Neuron (in vitro differentiated cells): Measurements from ENCODE around the gene RAB15.

Experiments used
- H2AFZ ChIP-seq: one replicate; pipeline ENCODE4 v1.6.1; 2013; ENCODE audit warnings: low read depth, mild to moderate bottlenecking, inconsistent platforms, low read length, moderate library complexity
- H3K27me3 ChIP-seq: one replicate; pipeline ENCODE4 v1.6.1; 2013; ENCODE audit warnings: low read length; ENCODE audit not compliant: insufficient read depth
- H3K36me3 ChIP-seq: one replicate; pipeline ENCODE4 v1.6.1; 2013; ENCODE audit warnings: low read length; ENCODE audit not compliant: insufficient read depth
- H3K4me1 ChIP-seq: one replicate; pipeline ENCODE4 v1.6.1; 2013; ENCODE audit warnings: low read length; ENCODE audit not compliant: insufficient read depth
- H3K4me3 ChIP-seq: 2 replicates; pipeline ENCODE4 v1.5.1; 2013; ENCODE audit warnings: mild to moderate bottlenecking, low read length, moderate library complexity
- H3K9me3 ChIP-seq: one replicate; pipeline ENCODE4 v1.6.1; 2013; ENCODE audit warnings: low read length

Gene RAB15

DNA sequence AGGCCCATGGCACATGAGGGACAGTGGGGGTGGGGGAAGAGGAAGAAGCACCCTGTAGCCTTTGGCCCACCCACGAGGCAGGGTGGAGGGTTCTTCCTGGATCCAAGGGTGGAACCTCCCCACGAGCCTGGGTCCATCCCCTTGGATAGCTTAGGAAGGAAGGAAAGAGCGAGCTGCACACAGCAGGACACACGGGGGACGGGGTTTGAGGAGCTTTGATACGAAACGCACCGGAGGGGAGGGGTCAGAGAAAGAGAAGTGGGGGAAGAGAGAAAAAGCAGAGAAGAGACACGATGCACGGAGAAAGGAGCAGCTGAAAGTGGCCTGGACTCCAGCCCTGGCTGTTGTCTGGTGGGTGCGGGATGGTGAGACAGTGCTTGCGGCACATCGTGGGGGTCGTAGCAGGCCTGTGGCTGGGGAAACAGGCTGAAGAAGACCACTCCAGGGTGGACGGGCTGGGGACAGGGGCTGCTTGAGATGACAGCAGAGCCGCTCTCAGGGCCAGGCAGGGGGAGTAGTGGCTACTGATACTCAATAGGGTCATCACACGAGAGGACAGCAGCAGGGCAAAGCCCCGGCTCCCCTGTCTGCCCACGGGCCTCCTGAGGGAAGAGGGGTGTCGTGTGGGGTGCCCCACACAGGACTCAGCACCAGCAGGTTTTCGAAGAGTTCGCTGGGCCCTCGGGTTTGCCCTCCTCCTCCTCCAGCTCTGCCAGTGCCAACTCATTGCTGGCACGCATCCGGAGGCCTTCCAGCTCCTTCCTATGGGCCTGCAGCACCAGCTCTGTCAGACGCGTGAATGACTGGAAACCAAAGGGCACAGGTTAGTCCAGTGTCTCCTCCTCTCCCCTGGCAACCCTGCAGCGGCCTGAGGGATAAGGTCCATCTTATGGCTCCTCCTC is 24.2 kb downstream of the RAB15 start:
- H3K9me3 ChIP-seq = no peaks in the 10 kb centered on the region

DNA sequence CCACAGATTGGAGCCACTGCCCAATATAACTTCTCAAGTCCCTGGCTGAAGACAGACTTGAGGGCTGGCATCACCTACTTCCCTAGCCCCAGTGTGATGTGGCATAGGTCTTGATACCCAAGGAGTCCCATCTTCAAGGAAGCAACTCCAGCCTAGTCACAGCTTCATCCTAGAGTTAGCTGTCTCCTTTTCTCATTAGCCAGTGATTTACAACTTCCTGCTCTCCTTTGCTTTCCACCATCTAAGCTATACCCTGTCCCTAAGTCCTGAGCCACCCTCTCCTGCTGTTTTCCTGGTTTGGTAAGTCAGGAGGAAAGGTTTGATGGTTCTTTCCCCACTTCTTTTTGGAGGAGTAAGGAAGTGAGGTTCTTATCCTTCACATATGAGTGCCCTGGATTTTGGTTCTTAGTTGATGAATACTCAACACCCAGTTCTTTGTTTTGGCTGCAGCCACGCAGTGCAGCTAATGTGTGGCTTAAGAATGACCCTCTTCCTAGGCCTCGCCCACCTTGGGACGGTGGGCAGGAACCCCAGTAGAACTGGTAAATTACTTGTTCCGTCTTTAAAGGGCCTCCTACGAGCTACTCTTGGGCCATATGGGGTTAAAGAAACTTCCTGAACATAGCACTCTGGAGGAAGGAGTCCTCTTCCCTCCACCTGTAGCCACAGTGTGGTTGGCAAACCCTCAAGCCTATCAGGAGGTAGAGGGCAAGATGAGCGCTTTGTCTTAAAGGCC is 25.7 kb downstream of the RAB15 start:
- H3K36me3 ChIP-seq = peaks cover 41% of the 10 kb centered on the region

More for the DNA sequence above, 24.2 kb downstream of the RAB15 start:
- Histone ChIP-seq H3K36me3 (peaks cover 49% of the 10 kb centered on the region), H3K4me3 (no peak overlapping the region), H3K4me1 (no peaks in the 10 kb centered on the region), H3K27me3 (no peaks in the 10 kb centered on the region), H2AFZ (no peak overlapping the region)

DNA sequence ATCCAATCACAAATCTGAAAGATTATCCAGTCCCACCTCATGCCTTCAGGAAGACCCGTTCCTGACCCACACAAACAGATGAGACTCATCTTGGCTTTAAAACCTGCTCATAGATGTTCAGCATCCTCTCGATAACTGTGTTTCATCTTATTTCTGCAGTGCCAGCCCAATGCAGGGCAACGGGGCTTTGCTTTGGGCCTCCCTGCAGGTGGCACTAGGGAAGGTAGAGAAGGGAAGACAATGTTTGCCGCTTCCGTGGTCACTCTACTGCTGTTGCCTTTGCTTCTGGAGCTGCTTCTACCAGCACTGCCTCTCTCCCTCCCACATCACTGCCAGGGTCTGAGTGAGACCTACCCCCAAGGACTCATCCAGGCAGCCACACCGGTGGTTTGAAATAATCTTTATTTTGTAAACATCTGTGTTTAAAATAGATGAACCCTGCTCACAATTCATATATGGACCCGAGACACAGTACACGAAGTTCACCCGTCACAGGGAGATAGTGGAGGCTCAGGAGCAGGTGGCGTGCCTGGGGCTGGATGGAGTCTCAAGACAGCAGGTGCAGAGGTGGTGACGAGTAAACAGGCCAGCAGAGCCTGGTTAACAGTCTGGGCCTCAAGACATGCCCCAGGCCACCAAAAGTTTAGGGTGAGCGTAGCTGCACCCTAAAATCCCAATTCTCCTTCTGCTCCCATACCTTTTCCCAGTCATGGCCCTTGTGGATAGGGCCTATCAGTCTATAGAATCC is 26.5 kb downstream of the RAB15 start:
- Histone ChIP-seq H3K4me3 (no peak overlapping the region), H3K4me1 (no peaks in the 10 kb centered on the region), H3K9me3 (no peaks in the 10 kb centered on the region), H3K36me3 (peaks cover 38% of the 10 kb centered on the region), H3K27me3 (no peaks in the 10 kb centered on the region), H2AFZ (no peak overlapping the region)

More for the DNA sequence above, 25.7 kb downstream of the RAB15 start:
- H2AFZ ChIP-seq = no peak overlapping the region
- H3K4me3 ChIP-seq = no peak overlapping the region
- no peaks in the 10 kb centered on the region for H3K27me3 ChIP-seq
- H3K4me1 ChIP-seq = no peaks in the 10 kb centered on the region
- H3K9me3 ChIP-seq = no peaks in the 10 kb centered on the region

DNA sequence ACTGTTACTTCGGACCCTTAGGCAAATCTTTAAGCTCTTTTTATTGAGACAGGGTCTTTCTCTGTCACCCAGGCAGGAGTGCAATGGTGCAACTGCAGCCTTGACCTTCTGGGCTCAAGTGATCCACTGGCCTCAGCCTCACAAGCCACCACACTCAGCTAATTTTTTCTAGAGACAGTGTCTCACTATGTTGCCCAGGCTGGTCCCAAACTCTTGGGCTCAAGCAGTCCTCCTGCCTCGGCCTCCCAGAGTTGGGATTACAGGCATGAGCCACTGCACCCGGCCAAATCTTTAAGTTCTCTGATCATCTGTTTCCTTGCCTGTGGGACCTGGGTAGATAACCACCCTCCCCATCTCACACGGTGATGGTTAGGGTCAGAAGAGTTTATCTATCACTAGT is 27.3 kb downstream of the RAB15 start:
- H3K9me3 ChIP-seq = no peaks in the 10 kb centered on the region
- no peak overlapping the region for H2AFZ ChIP-seq
- H3K4me1 ChIP-seq = no peaks in the 10 kb centered on the region
- peaks cover 36% of the 10 kb centered on the region for H3K36me3 ChIP-seq
- no peaks in the 10 kb centered on the region for H3K27me3 ChIP-seq
- H3K4me3 ChIP-seq = no peak overlapping the region

DNA sequence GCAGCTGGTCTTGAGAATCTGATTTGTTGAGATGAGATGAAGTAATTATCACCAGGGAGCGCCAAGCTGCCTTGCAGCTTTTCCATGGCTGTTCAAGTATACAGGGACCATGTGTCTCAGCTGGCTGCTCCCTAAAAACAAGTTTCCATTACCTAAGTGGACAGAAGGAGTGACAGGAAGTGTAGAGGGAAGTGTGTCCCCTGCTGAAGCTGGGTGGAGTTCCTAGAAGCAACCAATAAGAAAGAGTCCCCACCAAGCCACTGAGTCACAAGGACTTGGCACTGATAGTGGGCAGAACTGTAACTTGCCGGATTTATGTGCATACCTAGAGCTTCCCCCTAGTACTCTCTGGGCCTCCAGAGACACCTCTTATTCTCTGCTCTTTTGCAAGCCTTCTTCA is 28.1 kb downstream of the RAB15 start:
- Histone ChIP-seq H3K27me3 (no peaks in the 10 kb centered on the region), H3K9me3 (no peaks in the 10 kb centered on the region), H2AFZ (no peak overlapping the region), H3K4me3 (no peak overlapping the region), H3K36me3 (peaks cover 40% of the 10 kb centered on the region), H3K4me1 (no peaks in the 10 kb centered on the region)

DNA sequence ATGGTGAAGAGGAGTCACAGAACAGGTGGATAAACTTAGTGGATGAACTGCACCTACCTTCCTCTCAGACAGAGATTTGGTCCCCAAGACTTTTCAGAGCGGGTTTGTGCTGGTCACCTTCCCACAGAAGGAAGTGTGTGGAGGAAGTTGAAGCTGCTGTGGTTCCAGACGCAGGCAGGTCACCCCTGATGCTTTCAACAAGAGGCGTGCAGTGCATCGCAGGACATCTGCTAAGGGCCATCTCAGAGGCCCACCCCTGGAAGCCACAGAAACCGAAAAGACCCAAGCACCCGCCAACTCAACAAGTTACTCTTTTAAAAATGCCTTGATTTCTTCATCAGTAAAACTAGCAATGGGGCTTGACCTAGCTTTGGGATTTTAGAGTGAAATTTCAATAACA is 28.6 kb downstream of the RAB15 start:
- Histone ChIP-seq H3K4me1 (no peaks in the 10 kb centered on the region), H3K9me3 (no peaks in the 10 kb centered on the region), H3K36me3 (peaks cover 40% of the 10 kb centered on the region)

DNA sequence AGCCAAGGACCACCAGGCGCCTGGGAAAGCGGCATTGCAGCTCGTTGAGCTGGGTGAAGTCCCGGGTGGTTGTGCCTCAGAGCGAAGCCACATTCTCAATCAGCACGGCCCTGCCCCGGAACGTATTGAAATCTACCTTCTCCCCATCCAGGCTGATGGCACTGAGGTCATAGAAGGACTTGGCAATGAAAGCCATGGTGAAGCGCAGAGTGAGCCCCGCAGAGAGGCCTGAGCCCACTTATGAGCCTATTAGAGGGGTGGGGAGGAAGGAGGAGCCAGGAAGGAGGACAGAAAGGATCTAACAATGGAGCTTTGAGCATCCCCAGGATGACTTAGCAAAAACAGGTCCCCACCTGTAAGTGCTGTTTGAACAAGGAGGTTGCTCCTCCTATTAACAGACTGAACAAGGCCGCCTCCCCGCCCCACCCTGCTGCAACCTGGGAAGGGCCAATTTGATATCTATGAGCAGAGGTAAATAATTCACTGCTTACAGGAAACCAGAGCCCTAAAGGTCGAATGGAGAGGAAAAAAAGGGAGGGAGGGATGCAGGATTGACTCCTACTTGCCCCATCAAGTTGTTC is 29.5 kb downstream of the RAB15 start, which contains the start of gene GPX2:
TSS of gene GPX2 (minus strand) at position 215 of the 581 bp plus-strand sequence. CDS start at position 196, 19 bp downstream.
- H3K4me3 ChIP-seq = no peak within 1 kb of the TSS
- H3K4me1 ChIP-seq = no peaks in the 10 kb centered on the region
- H2AFZ ChIP-seq = no peak within 1 kb of the TSS
- peaks cover 32% of the 10 kb centered on the region for H3K36me3 ChIP-seq
- H3K9me3 ChIP-seq = no peaks in the 10 kb centered on the region
- no peaks in the 10 kb centered on the region for H3K27me3 ChIP-seq

More for the DNA sequence above, 28.6 kb downstream of the RAB15 start:
- no peak overlapping the region for H3K4me3 ChIP-seq
- H3K27me3 ChIP-seq = no peaks in the 10 kb centered on the region
- no peak overlapping the region for H2AFZ ChIP-seq

DNA sequence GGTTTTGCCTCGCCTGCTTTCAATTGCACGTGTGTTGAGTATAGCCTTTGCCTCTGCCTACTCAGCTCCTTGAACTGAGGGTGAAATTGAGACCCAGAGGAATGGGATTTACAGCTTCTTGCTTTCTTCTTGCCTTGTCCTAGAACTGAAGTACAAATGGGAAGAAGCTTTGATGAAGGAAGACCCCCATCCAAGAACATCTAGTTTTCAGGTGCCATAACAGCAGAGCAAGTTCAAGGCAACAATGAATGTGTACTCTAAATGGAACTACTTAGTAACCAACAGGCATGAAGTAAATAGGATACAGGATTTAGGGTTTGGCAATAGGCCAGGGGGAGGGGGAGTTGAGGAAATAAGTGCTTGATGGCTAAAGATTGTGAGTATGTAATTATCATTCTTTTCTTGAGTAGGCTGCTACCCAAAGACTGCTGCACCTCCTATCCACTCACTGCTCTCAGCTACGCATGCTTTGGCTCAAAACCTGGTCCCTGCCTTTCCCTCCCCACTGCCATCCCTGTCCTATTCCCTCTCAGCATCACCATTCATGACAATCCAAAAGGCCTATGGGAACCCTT is 31.7 kb downstream of the RAB15 start:
- Histone ChIP-seq H2AFZ (no peak overlapping the region), H3K36me3 (peaks cover 29% of the 10 kb centered on the region), H3K4me1 (no peaks in the 10 kb centered on the region), H3K4me3 (no peak overlapping the region), H3K27me3 (no peaks in the 10 kb centered on the region), H3K9me3 (no peaks in the 10 kb centered on the region)

DNA sequence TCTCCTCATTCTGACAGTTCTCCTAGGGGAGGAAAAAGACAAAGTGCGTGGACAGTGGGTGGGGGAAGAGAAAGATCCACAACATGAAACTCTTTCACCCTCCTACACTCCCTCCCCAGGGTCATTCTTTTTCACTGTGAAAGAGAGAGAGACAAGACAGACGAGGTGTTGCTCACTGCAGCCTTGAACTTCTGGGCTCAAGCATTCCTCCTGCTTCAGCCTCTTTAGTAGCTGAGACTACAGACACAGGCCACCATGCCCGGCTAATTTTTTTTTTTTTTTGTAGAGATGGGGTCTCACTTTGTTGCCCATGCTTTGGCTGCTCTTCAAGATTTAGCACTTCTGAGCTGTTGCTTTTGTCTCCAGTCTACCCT is 32.3 kb downstream of the RAB15 start:
- Histone ChIP-seq H3K9me3 (no peaks in the 10 kb centered on the region), H3K4me1 (no peaks in the 10 kb centered on the region), H3K36me3 (peaks cover 28% of the 10 kb centered on the region), H3K27me3 (no peaks in the 10 kb centered on the region), H2AFZ (no peak overlapping the region), H3K4me3 (no peak overlapping the region)

DNA sequence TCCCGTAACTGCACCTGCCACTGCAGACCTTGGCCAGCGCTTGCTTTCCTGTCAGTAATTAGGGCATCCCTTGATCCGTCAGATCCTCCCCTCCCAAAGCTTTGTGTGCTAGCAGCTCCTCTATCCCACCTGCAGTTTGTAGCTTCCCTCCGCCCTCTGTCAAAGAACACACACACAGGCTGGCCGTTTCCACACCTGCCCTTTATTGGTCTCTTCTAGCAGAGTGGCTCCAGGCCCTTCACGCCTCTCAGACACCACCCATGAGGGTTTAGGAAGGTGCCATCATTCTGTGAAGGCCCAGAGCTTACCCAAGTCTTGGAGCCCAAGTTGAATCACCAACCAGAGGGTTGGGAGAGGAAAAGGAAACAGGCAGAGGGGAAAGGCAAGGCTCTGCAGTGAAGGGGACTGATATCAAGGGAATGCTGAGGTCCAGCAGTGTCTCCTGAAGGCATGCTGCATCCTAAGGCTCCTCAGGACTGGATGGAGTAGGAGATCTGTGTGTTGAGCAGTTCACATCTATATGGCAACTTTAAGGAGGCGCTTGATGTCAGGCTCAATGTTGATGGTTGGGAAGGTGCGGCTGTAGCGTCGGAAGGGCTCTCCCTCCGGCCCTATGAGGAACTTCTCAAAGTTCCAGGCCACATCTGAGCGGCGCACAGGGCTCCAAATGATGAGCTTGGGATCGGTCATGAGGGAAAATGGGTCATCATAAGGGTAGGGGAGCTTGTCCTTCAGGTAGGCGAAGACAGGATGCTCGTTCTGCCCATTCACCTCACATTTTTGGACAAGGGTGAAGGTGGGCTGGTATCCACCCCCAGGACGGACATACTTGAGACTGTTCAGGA is 32.9 kb downstream of the RAB15 start:
- Histone ChIP-seq H3K4me3 (no peak overlapping the region), H3K36me3 (peaks cover 29% of the 10 kb centered on the region), H3K27me3 (no peaks in the 10 kb centered on the region), H2AFZ (no peak overlapping the region), H3K4me1 (no peaks in the 10 kb centered on the region), H3K9me3 (no peaks in the 10 kb centered on the region)

DNA sequence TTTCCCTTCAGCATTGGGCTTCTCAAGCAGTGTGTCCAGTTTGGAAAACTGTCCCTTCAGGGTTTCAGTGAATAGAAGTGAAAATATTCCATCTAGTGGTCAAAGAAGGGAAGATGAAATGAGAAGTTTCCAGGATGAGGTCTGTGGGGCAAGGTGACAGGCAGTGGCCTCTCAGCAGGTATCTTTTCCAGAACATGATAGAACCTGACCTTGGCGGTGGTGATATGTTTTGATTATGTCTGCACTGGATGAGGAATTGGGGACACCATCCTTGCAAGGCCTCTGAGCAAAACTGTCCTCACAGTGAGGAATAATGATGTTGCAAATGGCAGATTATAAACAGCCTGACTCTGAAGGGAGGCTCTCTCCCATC is 34.3 kb downstream of the RAB15 start:
- H3K9me3 ChIP-seq = no peaks in the 10 kb centered on the region
- no peaks in the 10 kb centered on the region for H3K4me1 ChIP-seq
- no peak overlapping the region for H3K4me3 ChIP-seq

More for the DNA sequence above, 34.3 kb downstream of the RAB15 start:
- no peak overlapping the region for H2AFZ ChIP-seq
- H3K36me3 ChIP-seq = peaks cover 32% of the 10 kb centered on the region
- H3K27me3 ChIP-seq = no peaks in the 10 kb centered on the region
